Measurements from ENCODE around the gene ZNF581.

The ZNF581 gene

GRCh38 chr19:55693336-55693974, 50.0 kb downstream of the ZNF581 start:
- DNase-seq (ENCODE audit: low read depth) = no peak

- no peak for DNase-seq (ENCODE audit: low read depth)
These were observed 50.8 kb downstream of the ZNF581 start for GRCh38 chr19:55694241-55694655.

GRCh38 chr19:55694656-55695491, 51.4 kb downstream of the ZNF581 start:
- DNase-seq (ENCODE audit: low read depth) = no peak
